MM.1S (cell line): ENCODE measurements around the gene RFX2.

ENCODE experiments used
- DNase-seq: peaks from one replicate; pipeline ENCODE4 v3.0.0-alpha.2; 2015
- H2AFZ ChIP-seq: fragments of 300-600 bp; sonication (generic); 2 replicates; pipeline ENCODE4 v1.6.0; 2016; ENCODE audit warnings: antibody characterized with exemption, low read length
- H3F3A ChIP-seq: fragments of 300-600 bp; sonication (generic); 2 replicates; pipeline ENCODE4 v1.6.1; 2016; ENCODE audit warnings: mild to moderate bottlenecking, antibody characterized with exemption, low read length, moderate library complexity, mixed read lengths; ENCODE audit not compliant: insufficient read depth
- H3K27ac ChIP-seq: fragments of 300-600 bp; sonication (generic); 2 replicates; pipeline ENCODE4 v1.5.1; 2016; ENCODE audit warnings: mild to moderate bottlenecking, low read length
- H3K27me3 ChIP-seq: fragments of 300-600 bp; sonication (generic); replicated peaks from 2 replicates; pipeline ENCODE4 v1.6.0; 2016; ENCODE audit warnings: low read length; ENCODE audit not compliant: insufficient read depth
- H3K36me3 ChIP-seq: fragments of 300-600 bp; sonication (generic); replicated peaks from 2 replicates; pipeline ENCODE4 v1.6.1; 2016; ENCODE audit warnings: mild to moderate bottlenecking, low read length, mixed read lengths; ENCODE audit not compliant: insufficient read depth
- H3K4me1 ChIP-seq: fragments of 300-600 bp; sonication (generic); 2 replicates; pipeline ENCODE4 v1.6.1; 2016; ENCODE audit warnings: low read length, mixed read lengths
- H3K4me2 ChIP-seq: fragments of 300-600 bp; sonication (generic); 2 replicates; pipeline ENCODE4 v1.6.0; 2016; ENCODE audit warnings: low read depth, low read length
- H3K4me3 ChIP-seq: fragments of 300-600 bp; sonication (generic); 2 replicates; pipeline ENCODE4 v1.5.1; 2016; ENCODE audit warnings: low read length, mixed read lengths
- H3K79me2 ChIP-seq: fragments of 300-600 bp; sonication (generic); 2 replicates; pipeline ENCODE4 v1.6.1; 2016; ENCODE audit warnings: mixed run types, low read length, mixed read lengths
- H3K9ac ChIP-seq: fragments of 300-600 bp; sonication (generic); 2 replicates; pipeline ENCODE4 v1.6.1; 2016; ENCODE audit warnings: low read length, mixed read lengths
- H3K9me2 ChIP-seq: fragments of 300-600 bp; sonication (generic); replicated peaks from 2 replicates; pipeline ENCODE4 v1.6.1; 2016; ENCODE audit warnings: mild to moderate bottlenecking, low read length, mixed read lengths; ENCODE audit not compliant: insufficient read depth
- H3K9me3 ChIP-seq: fragments of 300-600 bp; sonication (generic); replicated peaks from 2 replicates; pipeline ENCODE4 v1.6.1; 2016; ENCODE audit warnings: mild to moderate bottlenecking, low read length, mixed read lengths; ENCODE audit not compliant: insufficient read depth
- H4K20me1 ChIP-seq: fragments of 300-600 bp; sonication (generic); 2 replicates; pipeline ENCODE4 v1.6.1; 2016; ENCODE audit warnings: mild to moderate bottlenecking, low read length, moderate library complexity, mixed read lengths; ENCODE audit not compliant: insufficient read depth
- EZH2 ChIP-seq: fragments of 300-600 bp; sonication (generic); optimal IDR thresholded peaks from 2 replicates; pipeline ENCODE3; 2017; ENCODE audit warnings: low read depth, mild to moderate bottlenecking, antibody characterized with exemption, low read length, mixed read lengths
- EZH2phosphoT487 ChIP-seq: fragments of 300-600 bp; sonication (generic); IDR thresholded peaks from 2 replicates; pipeline ENCODE4 v1.6.1; 2018; ENCODE audit warnings: antibody characterized with exemption, low read length
- TF ChIP-seq, protein P1 (sequence below): fragments of 300-600 bp; sonication (generic); IDR thresholded peaks from 2 replicates; pipeline ENCODE4 v1.5.1; 2016; ENCODE audit warnings: antibody characterized with exemption, low read length, mixed read lengths

The RFX2 gene

DNA sequence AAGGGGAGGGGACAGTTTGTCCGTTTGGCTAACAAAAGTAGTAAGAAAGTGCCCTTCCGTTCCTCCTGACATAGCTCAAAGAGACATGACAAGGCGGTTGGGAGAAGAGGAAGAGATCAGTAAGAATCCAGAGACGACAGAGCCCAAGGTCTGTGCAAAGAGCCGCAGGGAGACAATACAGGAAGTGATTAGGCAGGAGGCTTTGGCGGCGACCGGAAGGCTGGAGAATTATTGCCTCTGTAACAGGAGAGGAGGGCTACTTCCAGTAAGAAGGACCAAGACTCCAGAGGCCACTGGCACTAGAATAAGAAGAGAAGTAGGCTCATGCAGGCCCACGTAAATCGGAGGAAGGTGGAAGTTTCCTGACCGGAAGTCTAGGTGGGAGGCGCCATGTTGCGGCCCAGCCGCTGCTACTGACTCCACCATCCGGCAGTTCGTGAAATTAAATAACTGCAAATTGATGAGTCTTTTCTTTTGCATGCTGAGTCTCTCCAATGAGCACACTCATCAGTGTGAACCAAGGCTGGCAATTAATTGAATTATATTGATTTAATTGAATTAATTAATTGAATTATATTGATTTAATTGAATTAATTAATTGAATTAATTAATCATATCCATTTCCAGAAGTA, 9.9 kb downstream of the RFX2 start:
- H3F3A ChIP-seq = no peaks in the 10 kb centered on the region
- H3K9ac ChIP-seq = no peak overlapping the region
- DNase-seq = peak; percentile 55
- TF ChIP-seq EZH2phosphoT487 (no peak), EZH2 (no peak)
- TF ChIP-seq, protein P1, sequence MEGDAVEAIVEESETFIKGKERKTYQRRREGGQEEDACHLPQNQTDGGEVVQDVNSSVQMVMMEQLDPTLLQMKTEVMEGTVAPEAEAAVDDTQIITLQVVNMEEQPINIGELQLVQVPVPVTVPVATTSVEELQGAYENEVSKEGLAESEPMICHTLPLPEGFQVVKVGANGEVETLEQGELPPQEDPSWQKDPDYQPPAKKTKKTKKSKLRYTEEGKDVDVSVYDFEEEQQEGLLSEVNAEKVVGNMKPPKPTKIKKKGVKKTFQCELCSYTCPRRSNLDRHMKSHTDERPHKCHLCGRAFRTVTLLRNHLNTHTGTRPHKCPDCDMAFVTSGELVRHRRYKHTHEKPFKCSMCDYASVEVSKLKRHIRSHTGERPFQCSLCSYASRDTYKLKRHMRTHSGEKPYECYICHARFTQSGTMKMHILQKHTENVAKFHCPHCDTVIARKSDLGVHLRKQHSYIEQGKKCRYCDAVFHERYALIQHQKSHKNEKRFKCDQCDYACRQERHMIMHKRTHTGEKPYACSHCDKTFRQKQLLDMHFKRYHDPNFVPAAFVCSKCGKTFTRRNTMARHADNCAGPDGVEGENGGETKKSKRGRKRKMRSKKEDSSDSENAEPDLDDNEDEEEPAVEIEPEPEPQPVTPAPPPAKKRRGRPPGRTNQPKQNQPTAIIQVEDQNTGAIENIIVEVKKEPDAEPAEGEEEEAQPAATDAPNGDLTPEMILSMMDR = no peak; the same call in 1 of the 2 replicates
- H3K36me3 ChIP-seq = no peaks in the 10 kb centered on the region
- H2AFZ ChIP-seq = peak overlapping the region; percentile 69
- peaks cover 75% of the 10 kb centered on the region for H3K27me3 ChIP-seq
- no peaks in the 10 kb centered on the region for H3K9me3 ChIP-seq
- no peaks in the 10 kb centered on the region for H3K4me1 ChIP-seq
- H3K4me2 ChIP-seq = peak overlapping the region; percentile 22; the same call in 1 of the 2 replicates
- peak overlapping the region; percentile 26 for H3K4me3 ChIP-seq
- H4K20me1 ChIP-seq = no peaks in the 10 kb centered on the region
- H3K27ac ChIP-seq = no peak overlapping the region
- no peaks in the 10 kb centered on the region for H3K79me2 ChIP-seq
- no peaks in the 10 kb centered on the region for H3K9me2 ChIP-seq

DNA sequence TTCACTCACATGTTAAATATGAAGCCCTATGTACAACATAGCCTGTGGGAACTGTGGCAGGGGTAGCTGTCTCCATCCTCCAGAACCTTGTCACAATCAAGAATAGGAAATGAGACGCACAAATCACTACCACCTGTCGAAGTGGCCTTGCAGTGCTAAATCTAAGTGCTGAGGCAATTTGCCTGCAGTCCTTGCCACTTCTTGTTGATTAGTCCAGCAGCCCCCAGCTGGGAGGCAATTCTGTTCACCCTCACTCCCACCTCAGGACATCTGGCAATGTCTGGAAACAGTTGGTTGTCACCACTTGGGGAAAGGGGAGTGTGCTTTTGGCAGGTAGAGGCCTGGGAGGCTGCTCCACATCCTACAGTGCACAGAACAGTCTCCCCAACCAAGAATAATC, 10.7 kb downstream of the RFX2 start:
- no peak overlapping the region for H3K4me2 ChIP-seq
- no peaks in the 10 kb centered on the region for H3K36me3 ChIP-seq
- no peak overlapping the region for H3K9ac ChIP-seq
- H3K27me3 ChIP-seq = peaks cover 74% of the 10 kb centered on the region
- no peak for TF ChIP-seq EZH2
- no peak for TF ChIP-seq EZH2phosphoT487
- TF ChIP-seq, protein P1 = no peak
- no peak overlapping the region for H3K4me3 ChIP-seq
- no peaks in the 10 kb centered on the region for H3K79me2 ChIP-seq
- no peaks in the 10 kb centered on the region for H3F3A ChIP-seq
- no peaks in the 10 kb centered on the region for H3K4me1 ChIP-seq
- H3K27ac ChIP-seq = no peak overlapping the region
- no peak for DNase-seq
- H4K20me1 ChIP-seq = no peaks in the 10 kb centered on the region
- H3K9me2 ChIP-seq = no peaks in the 10 kb centered on the region
- H2AFZ ChIP-seq = peak overlapping the region; percentile 69; the same call in 1 of the 2 replicates
- no peaks in the 10 kb centered on the region for H3K9me3 ChIP-seq

DNA sequence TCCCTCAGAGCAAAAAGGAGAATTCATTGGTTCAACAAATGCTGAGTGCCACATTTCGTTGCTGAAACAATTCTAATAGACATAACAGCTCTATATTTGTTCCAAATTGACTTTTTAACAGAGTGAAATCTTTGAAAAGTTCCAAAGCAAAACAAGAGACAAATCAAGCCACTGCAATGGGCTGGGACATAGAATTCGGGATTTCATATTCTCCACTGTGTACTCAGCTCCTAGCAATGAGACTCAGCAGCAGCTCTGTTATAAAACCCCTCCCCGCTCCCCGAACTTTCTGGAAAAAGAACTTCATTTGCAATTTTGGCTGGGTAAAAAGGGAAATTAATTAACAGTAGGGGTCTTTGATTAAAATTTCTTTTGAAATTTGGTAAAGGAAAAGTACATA, 11.3 kb downstream of the RFX2 start:
- TF ChIP-seq EZH2 (no peak), EZH2phosphoT487 (no peak)
- TF ChIP-seq, protein P1 = no peak
- Histone ChIP-seq H3F3A (no peaks in the 10 kb centered on the region), H4K20me1 (no peaks in the 10 kb centered on the region), H3K79me2 (no peaks in the 10 kb centered on the region), H3K4me2 (no peak overlapping the region), H2AFZ (no peak overlapping the region), H3K9ac (no peak overlapping the region), H3K4me1 (no peaks in the 10 kb centered on the region), H3K27ac (no peak overlapping the region), H3K9me3 (no peaks in the 10 kb centered on the region), H3K4me3 (no peak overlapping the region), H3K9me2 (no peaks in the 10 kb centered on the region), H3K36me3 (no peaks in the 10 kb centered on the region), H3K27me3 (peaks cover 78% of the 10 kb centered on the region)
- DNase-seq = no peak
